Measurements from ENCODE around the gene CWC25. TPM values are rescaled to one million over a fixed set of nuclear protein-coding genes. Genes with fewer than 3 reads are reported as not detected.

The CWC25 gene
- total and polyA plus RNA-seq, 2 of the 13 experiments (the other 11 are each of a cell fraction or from before 2014, with no cell fraction given): 15.6 to 22.7 TPM

DNA sequence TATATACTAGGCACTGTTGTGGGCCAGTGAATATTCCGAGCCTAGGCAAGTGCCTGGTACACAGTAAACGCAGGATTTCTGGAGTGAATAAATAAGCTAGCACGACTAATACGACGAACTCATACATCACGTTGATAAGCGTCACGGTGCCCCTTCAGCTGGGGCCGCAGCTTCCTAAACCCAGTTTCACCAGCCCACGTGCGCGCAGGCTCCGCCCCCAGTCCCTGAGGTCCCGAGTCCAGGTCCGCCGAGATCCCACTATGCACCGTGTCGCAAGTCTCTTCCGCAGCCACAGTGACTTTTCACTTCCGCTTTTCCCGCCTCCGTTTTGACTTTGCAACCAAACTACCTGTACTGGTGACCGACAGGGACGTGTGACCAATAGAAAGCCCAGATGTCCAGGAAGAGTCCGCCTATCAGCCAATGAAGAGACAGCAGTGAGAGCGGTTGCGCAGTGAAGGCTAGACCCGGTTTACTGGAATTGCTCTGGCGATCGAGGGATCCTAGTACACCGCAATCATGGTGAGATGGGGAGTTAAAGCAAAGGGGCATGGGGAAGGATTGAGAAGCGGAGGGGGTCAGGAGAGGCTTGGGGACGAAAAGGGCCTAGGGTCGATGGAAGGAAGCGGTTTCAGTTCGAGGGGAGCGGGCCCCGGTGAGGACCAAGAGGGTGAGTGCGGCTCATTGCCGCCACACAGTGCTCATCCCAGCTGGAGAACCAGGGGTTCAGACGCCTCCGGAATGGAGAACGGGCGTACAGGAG is 72.6 kb downstream of the CWC25 start, which contains the start of gene PSMB3 (continued):
- TF ChIP-seq, protein P1, sequence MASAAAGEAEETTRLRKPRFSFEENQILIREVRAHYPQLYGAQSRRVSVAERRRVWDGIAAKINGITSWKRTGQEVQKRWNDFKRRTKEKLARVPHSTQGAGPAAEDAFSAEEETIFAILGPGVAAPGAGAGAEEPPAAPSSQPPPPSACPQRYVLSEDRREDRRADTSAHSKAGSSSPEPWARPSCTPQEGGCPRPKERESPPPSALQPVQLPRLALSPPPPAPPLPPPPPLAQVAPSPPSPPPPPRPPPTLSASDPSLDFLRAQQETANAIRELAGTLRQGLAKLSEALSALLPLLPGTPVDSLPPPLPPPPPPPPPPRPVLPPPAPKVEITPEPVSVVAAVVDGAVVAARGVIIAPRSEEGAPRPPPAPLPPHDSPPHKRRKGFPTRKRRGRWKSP (CRISPR knock-in tag; IDR thresholded peaks at IDR 0.05): 0 out of 2 replicates have a peak, but pooled peaks have one; percentile 73
- TF ChIP-seq PHF5A (CRISPR knock-in tag; IDR thresholded peaks at IDR 0.05; ENCODE audit: low read depth, unreplicated experiment) (peak; percentile 93), ZSCAN22 (CRISPR knock-in tag; IDR thresholded peaks at IDR 0.05) (peak; percentile 61; the same call in 1 of the 2 replicates), HNF4G (IDR thresholded peaks at IDR 0.05; ENCODE audit: borderline replicate concordance, low read depth, low read length) (peak; percentile 20; the same call in 1 of the 2 replicates), HNF4G (CRISPR knock-in tag; IDR thresholded peaks at IDR 0.05; ENCODE audit: borderline replicate concordance, low read depth) (no peak), GABPB1 (CRISPR knock-in tag; IDR thresholded peaks at IDR 0.05) (peak; percentile 96), ZSCAN21 (CRISPR knock-in tag; IDR thresholded peaks at IDR 0.05; ENCODE audit: borderline replicate concordance) (peak; percentile 78), MED8 (CRISPR knock-in tag; IDR thresholded peaks at IDR 0.05; ENCODE audit: insufficient replicate concordance) (no peak), RBM22 (optimal IDR thresholded peaks at IDR 0.05; ENCODE audit: low read length) (peak; percentile 43), ZNF264 (CRISPR knock-in tag; IDR thresholded peaks at IDR 0.05) (no peak), PHF8 (CRISPR knock-in tag; IDR thresholded peaks at IDR 0.05) (peak; percentile 77), TGIF2 (CRISPR knock-in tag; IDR thresholded peaks at IDR 0.05) (peak; percentile 95), NKX3-1 (CRISPR knock-in tag; IDR thresholded peaks at IDR 0.05) (peak; percentile 72; the same call in 1 of the 2 replicates), CHD4 (IDR thresholded peaks at IDR 0.05; ENCODE audit: borderline replicate concordance, low read length) (0 out of 2 replicates have a peak, but pooled peaks have one; percentile 9), FOSL1 (CRISPR knock-in tag; IDR thresholded peaks at IDR 0.05; ENCODE audit: borderline replicate concordance) (0 out of 2 replicates have a peak, but pooled peaks have one; percentile 17), NFKB2 (CRISPR knock-in tag; IDR thresholded peaks at IDR 0.05; ENCODE audit: borderline replicate concordance) (peak; percentile 57; the same call in 1 of the 2 replicates), POLR2AphosphoS2 (IDR thresholded peaks at IDR 0.05; ENCODE audit: low read depth, low read length) (no peak), KDM4B (CRISPR knock-in tag; IDR thresholded peaks at IDR 0.05) (peak; percentile 32; the same call in 1 of the 2 replicates)
- TF ChIP-seq, protein P2, sequence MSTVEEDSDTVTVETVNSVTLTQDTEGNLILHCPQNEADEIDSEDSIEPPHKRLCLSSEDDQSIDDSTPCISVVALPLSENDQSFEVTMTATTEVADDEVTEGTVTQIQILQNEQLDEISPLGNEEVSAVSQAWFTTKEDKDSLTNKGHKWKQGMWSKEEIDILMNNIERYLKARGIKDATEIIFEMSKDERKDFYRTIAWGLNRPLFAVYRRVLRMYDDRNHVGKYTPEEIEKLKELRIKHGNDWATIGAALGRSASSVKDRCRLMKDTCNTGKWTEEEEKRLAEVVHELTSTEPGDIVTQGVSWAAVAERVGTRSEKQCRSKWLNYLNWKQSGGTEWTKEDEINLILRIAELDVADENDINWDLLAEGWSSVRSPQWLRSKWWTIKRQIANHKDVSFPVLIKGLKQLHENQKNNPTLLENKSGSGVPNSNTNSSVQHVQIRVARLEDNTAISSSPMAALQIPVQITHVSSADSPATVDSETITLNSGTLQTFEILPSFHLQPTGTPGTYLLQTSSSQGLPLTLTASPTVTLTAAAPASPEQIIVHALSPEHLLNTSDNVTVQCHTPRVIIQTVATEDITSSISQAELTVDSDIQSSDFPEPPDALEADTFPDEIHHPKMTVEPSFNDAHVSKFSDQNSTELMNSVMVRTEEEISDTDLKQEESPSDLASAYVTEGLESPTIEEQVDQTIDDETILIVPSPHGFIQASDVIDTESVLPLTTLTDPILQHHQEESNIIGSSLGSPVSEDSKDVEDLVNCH (CRISPR knock-in tag; IDR thresholded peaks at IDR 0.05): no peak; the same call in 1 of the 2 replicates
- TF ChIP-seq, protein P3, sequence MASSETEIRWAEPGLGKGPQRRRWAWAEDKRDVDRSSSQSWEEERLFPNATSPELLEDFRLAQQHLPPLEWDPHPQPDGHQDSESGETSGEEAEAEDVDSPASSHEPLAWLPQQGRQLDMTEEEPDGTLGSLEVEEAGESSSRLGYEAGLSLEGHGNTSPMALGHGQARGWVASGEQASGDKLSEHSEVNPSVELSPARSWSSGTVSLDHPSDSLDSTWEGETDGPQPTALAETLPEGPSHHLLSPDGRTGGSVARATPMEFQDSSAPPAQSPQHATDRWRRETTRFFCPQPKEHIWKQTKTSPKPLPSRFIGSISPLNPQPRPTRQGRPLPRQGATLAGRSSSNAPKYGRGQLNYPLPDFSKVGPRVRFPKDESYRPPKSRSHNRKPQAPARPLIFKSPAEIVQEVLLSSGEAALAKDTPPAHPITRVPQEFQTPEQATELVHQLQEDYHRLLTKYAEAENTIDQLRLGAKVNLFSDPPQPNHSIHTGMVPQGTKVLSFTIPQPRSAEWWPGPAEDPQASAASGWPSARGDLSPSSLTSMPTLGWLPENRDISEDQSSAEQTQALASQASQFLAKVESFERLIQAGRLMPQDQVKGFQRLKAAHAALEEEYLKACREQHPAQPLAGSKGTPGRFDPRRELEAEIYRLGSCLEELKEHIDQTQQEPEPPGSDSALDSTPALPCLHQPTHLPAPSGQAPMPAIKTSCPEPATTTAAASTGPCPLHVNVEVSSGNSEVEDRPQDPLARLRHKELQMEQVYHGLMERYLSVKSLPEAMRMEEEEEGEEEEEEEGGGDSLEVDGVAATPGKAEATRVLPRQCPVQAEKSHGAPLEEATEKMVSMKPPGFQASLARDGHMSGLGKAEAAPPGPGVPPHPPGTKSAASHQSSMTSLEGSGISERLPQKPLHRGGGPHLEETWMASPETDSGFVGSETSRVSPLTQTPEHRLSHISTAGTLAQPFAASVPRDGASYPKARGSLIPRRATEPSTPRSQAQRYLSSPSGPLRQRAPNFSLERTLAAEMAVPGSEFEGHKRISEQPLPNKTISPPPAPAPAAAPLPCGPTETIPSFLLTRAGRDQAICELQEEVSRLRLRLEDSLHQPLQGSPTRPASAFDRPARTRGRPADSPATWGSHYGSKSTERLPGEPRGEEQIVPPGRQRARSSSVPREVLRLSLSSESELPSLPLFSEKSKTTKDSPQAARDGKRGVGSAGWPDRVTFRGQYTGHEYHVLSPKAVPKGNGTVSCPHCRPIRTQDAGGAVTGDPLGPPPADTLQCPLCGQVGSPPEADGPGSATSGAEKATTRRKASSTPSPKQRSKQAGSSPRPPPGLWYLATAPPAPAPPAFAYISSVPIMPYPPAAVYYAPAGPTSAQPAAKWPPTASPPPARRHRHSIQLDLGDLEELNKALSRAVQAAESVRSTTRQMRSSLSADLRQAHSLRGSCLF (CRISPR knock-in tag; IDR thresholded peaks at IDR 0.05; ENCODE audit: borderline replicate concordance): no peak

Measured in HepG2 (cell line).